K562 (cell line): ENCODE data around the gene PMPCB. TPM values are rescaled to one million over a fixed set of nuclear protein-coding genes. Genes with fewer than 3 reads are reported as not detected.

Experiments
- CBX8 ChIP-seq: fragments of 200-600 bp; sonication (generic); IDR thresholded peaks from 2 replicates; pipeline ENCODE4 v1.6.1; 2012; ENCODE audit warnings: borderline replicate concordance, mixed run types, low read depth, mild to moderate bottlenecking, moderate library complexity, mixed read lengths, low read length, control low read depth, inconsistent platforms; ENCODE audit not compliant: poor library complexity, severe bottlenecking; ENCODE audit errors: extremely low read depth
- ETV5 ChIP-seq: sonication (generic); formaldehyde crosslinking; IDR thresholded peaks from 2 replicates; pipeline ENCODE4 v1.4.0; 2020; ENCODE audit warnings: low read depth, mild to moderate bottlenecking, missing genetic modification reagents
- HNRNPLL ChIP-seq: fragments of 200-400 bp; formaldehyde crosslinking; IDR thresholded peaks from 2 replicates; pipeline ENCODE4 v1.6.1; 2017; ENCODE audit warnings: low read length, low read depth, mild to moderate bottlenecking; ENCODE audit not compliant: poor library complexity, severe bottlenecking
- JUN ChIP-seq, 2 experiments: sonication (generic) in 1 of 2; formaldehyde crosslinking in 1 of 2; IDR thresholded peaks; 2 replicates each; pipeline versions ENCODE4 v1.6.1 to v1.8.0; 2012 to 2022; ENCODE audit warnings: borderline replicate concordance in 2 of 2, mild to moderate bottlenecking in 2 of 2, improper control_type of control experiment in 1 of 2, low read depth in 1 of 2, low read length in 1 of 2, missing genetic modification reagents in 1 of 2
- LCOR ChIP-seq: sonication (generic); formaldehyde crosslinking; IDR thresholded peaks from 2 replicates; pipeline ENCODE4 v1.8.0; 2022; ENCODE audit warnings: mild to moderate bottlenecking, missing genetic modification reagents
- NFRKB ChIP-seq: fragments of 450-650 bp; IDR thresholded peaks from 2 replicates; pipeline ENCODE4 v1.6.1; 2016; ENCODE audit warnings: low read depth
- PHF21A ChIP-seq: fragments of 450-650 bp; IDR thresholded peaks from 2 replicates; pipeline ENCODE4 v1.6.1; 2017; ENCODE audit warnings: low read depth, borderline replicate concordance
- POLR3G ChIP-seq: IDR thresholded peaks from 2 replicates; pipeline ENCODE4 v1.6.1; 2011; ENCODE audit not compliant: insufficient read length, insufficient replicate concordance; ENCODE audit errors: extremely low read depth
- RFX1 ChIP-seq: fragments of 450-650 bp; IDR thresholded peaks from 2 replicates; pipeline ENCODE4 v1.6.1; 2016; ENCODE audit warnings: mild to moderate bottlenecking, moderate library complexity
- SAP30 ChIP-seq: fragments of 200-600 bp; sonication (generic); IDR thresholded peaks from 2 replicates; pipeline ENCODE4 v1.6.1; 2012; ENCODE audit warnings: borderline replicate concordance, low read depth, mild to moderate bottlenecking, moderate library complexity, low read length, control low read depth, inconsistent platforms; ENCODE audit not compliant: insufficient read depth, poor library complexity, severe bottlenecking
- SMAD4 ChIP-seq: fragments of 250-450 bp; sonication (Bioruptor Pico); conservative IDR thresholded peaks from 2 replicates; pipeline ENCODE4 v1.8.0; 2021; ENCODE audit warnings: inconsistent platforms, mild to moderate bottlenecking, moderate library complexity
- STAT5B ChIP-seq: fragments of 250-450 bp; sonication (Bioruptor Pico); IDR thresholded peaks from 2 replicates; pipeline ENCODE4 v1.8.0; 2021; ENCODE audit warnings: mild to moderate bottlenecking, inconsistent platforms
- TSC22D4 ChIP-seq: fragments of 450-650 bp; IDR thresholded peaks from 2 replicates; pipeline ENCODE4 v1.6.1; 2016; ENCODE audit warnings: missing genetic modification characterization, missing biosample characterization, control low read depth
- ZNF146 ChIP-seq: IDR thresholded peaks from one replicate; pipeline ENCODE4 v1.6.1; 2018; ENCODE audit warnings: missing compliant biosample characterization; ENCODE audit not compliant: unreplicated experiment
- ZNF239 ChIP-seq: fragments of 250-450 bp; sonication (Bioruptor Pico); IDR thresholded peaks from 2 replicates; pipeline ENCODE4 v1.4.0; 2020; ENCODE audit warnings: mild to moderate bottlenecking
- ZNF436 ChIP-seq: fragments of 250-450, 450-650 bp; sonication (Bioruptor Pico); formaldehyde crosslinking; IDR thresholded peaks from 2 replicates; pipeline ENCODE4 v1.7.0; 2020; ENCODE audit warnings: mild to moderate bottlenecking
- ZNF449 ChIP-seq: fragments of 250-450 bp; sonication (Bioruptor Pico); IDR thresholded peaks from 2 replicates; pipeline ENCODE4 v1.8.0; 2022; ENCODE audit warnings: moderate library complexity, mild to moderate bottlenecking, inconsistent platforms
- polyA plus RNA-seq, 8 experiments: library from polyadenylated mRNA; depleted of rRNA in 4 of 8; stranded (reverse) in 5 of 8; unstranded in 3 of 8; fragments of >200 nt; fragmentation: Nextera tagmentation in 2 of 8; fragmentation: Illumina TruSeq in 1 of 8; extraction: Ambion mirVana in 2 of 8; extraction: Trizol in 1 of 8; gene quantifications; 2 replicates each; pipeline versions ENCODE4 v1.2.1 to v1.2.3, GENCODE V29; 2011 to 2014; ENCODE audit warnings: inconsistent platforms in 1 of 8, missing spikeins in 1 of 8
- total RNA-seq, 7 experiments: library from RNA; depleted of rRNA in 6 of 7; stranded (reverse); fragments of >200 nt in 6 of 7; fragmentation: Illumina TruSeq in 2 of 7; extraction: Trizol in 2 of 7; gene quantifications; 2 replicates each; pipeline versions ENCODE4 v1.2.1 to v1.2.3, GENCODE V29; 2011 to 2021; ENCODE audit warnings: low replicate concordance in 1 of 7
- TF ChIP-seq, protein P1 (sequence below), 2 experiments: fragments of 450-650 bp in 1 of 2; sonication (generic) in 1 of 2; formaldehyde crosslinking; conservative IDR thresholded peaks; 2 replicates each; pipeline versions ENCODE4 v1.4.0 to v1.8.1; 2020 to 2022; ENCODE audit warnings: mild to moderate bottlenecking in 1 of 2, missing genetic modification reagents in 1 of 2
- TF ChIP-seq, protein P2 (sequence below): fragments of 450-650 bp; IDR thresholded peaks from 2 replicates; pipeline ENCODE4 v1.6.1; 2016; ENCODE audit warnings: borderline replicate concordance
- TF ChIP-seq, protein P3 (sequence below), 2 experiments: fragments of 250-450 bp in 1 of 2; fragments of 450-650 bp in 1 of 2; sonication (Bioruptor Pico) in 1 of 2; IDR thresholded peaks; 2 replicates each; pipeline versions ENCODE4 v1.6.1 to v1.8.0; 2016 to 2021; ENCODE audit warnings: mild to moderate bottlenecking in 2 of 2, moderate library complexity in 2 of 2, missing compliant biosample characterization in 1 of 2, missing genetic modification characterization in 1 of 2

The PMPCB gene
- total and polyA plus RNA-seq, 9 of the 15 experiments (the other 6 are each of a cell fraction or from before 2014, with no cell fraction given): 61.2 to 209 (median 105) TPM

- TF ChIP-seq PHF21A (0 out of 2 replicates have a peak, but pooled peaks have one; percentile 29), ZNF239 (CRISPR knock-in tag) (no peak), HNRNPLL (no peak), STAT5B (CRISPR knock-in tag) (no peak), LCOR (CRISPR knock-in tag) (no peak; the same call in 1 of the 2 replicates), JUN (IDR thresholded peaks at IDR 0.05; ENCODE audit: borderline replicate concordance, low read depth, low read length) (0 out of 2 replicates have a peak, but pooled peaks have one; percentile 11), JUN (CRISPR knock-in tag; IDR thresholded peaks at IDR 0.05; ENCODE audit: borderline replicate concordance) (no peak), SMAD4 (0 out of 2 replicates have a peak, but pooled peaks have one; percentile 59), ZNF449 (CRISPR knock-in tag) (no peak), ZNF146 (CRISPR knock-in tag) (no peak), RFX1 (no peak), SAP30 (peak; percentile 92), TSC22D4 (no peak), NFRKB (peak; percentile 84), POLR3G (no peak), ZNF436 (no peak), ETV5 (peak; percentile 88), CBX8 (no peak)
- TF ChIP-seq, protein P1, sequence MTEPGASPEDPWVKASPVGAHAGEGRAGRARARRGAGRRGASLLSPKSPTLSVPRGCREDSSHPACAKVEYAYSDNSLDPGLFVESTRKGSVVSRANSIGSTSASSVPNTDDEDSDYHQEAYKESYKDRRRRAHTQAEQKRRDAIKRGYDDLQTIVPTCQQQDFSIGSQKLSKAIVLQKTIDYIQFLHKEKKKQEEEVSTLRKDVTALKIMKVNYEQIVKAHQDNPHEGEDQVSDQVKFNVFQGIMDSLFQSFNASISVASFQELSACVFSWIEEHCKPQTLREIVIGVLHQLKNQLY (CRISPR knock-in tag; conservative IDR thresholded peaks at IDR 0.05): no peak
- TF ChIP-seq, protein P2, sequence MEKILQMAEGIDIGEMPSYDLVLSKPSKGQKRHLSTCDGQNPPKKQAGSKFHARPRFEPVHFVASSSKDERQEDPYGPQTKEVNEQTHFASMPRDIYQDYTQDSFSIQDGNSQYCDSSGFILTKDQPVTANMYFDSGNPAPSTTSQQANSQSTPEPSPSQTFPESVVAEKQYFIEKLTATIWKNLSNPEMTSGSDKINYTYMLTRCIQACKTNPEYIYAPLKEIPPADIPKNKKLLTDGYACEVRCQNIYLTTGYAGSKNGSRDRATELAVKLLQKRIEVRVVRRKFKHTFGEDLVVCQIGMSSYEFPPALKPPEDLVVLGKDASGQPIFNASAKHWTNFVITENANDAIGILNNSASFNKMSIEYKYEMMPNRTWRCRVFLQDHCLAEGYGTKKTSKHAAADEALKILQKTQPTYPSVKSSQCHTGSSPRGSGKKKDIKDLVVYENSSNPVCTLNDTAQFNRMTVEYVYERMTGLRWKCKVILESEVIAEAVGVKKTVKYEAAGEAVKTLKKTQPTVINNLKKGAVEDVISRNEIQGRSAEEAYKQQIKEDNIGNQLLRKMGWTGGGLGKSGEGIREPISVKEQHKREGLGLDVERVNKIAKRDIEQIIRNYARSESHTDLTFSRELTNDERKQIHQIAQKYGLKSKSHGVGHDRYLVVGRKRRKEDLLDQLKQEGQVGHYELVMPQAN: peak; percentile 94
- TF ChIP-seq, protein P3, sequence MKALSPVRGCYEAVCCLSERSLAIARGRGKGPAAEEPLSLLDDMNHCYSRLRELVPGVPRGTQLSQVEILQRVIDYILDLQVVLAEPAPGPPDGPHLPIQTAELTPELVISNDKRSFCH (CRISPR knock-in tag; IDR thresholded peaks at IDR 0.05): no peak
- TF ChIP-seq, protein P3 (tag; IDR thresholded peaks at IDR 0.05): no peak
Observed at GRCh38 chr7:103347507-103348267, 50.5 kb downstream of the PMPCB start, which contains the start of gene PSMC2 (continued).
